Ishikawa (cell line): ENCODE results near the gene HS3ST2.

Experiments used
- CEBPB ChIP-seq: IDR thresholded peaks from 2 replicates; pipeline ENCODE4 v1.6.1; 2012
- EP300 ChIP-seq: IDR thresholded peaks from 2 replicates; pipeline ENCODE4 v1.6.1; 2012; ENCODE audit warnings: borderline replicate concordance
- FOXM1 ChIP-seq: IDR thresholded peaks from 2 replicates; pipeline ENCODE4 v1.6.1; 2012; ENCODE audit warnings: low read depth, borderline replicate concordance
- TAF1 ChIP-seq: IDR thresholded peaks from 2 replicates; pipeline ENCODE4 v1.6.1; 2012; ENCODE audit warnings: low read depth, mild to moderate bottlenecking
- TCF12 ChIP-seq: IDR thresholded peaks from 2 replicates; pipeline ENCODE4 v1.6.1; 2012; ENCODE audit warnings: low read depth
- TEAD4 ChIP-seq: IDR thresholded peaks from 2 replicates; pipeline ENCODE4 v1.6.1; 2012
- ZBTB7A ChIP-seq: IDR thresholded peaks from 2 replicates; pipeline ENCODE4 v1.6.1; 2012; ENCODE audit warnings: low read depth
- TF ChIP-seq, protein P1 (sequence below): IDR thresholded peaks from 2 replicates; pipeline ENCODE4 v1.6.1; 2012
- TF ChIP-seq, protein P2 (sequence below): IDR thresholded peaks from 2 replicates; pipeline ENCODE4 v1.6.1; 2012; ENCODE audit warnings: low read depth, mild to moderate bottlenecking

DNA sequence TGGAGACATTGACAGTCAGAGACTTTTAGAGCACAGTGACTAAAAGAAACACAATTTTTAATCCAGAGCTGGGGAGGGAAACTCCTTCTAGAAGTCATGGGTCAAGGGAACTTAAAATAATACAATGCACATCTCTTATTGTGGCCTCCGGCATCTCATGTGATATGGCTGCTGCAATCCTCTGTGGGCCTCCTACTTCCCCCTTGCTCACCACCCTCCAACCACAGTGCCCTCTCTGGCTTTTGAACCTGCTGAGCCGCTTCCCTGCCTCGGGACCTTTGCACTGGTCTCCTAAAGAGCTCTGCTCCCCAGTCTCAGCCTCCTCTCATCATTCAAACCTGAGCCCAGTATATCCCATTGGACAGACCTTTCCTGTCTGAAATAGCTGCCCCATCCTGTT, 47.6 kb downstream of the HS3ST2 start:
- no peak for TF ChIP-seq CEBPB
- no peak for TF ChIP-seq EP300
- TF ChIP-seq TAF1 = no peak
- TF ChIP-seq FOXM1 = no peak
- TF ChIP-seq, protein P1, sequence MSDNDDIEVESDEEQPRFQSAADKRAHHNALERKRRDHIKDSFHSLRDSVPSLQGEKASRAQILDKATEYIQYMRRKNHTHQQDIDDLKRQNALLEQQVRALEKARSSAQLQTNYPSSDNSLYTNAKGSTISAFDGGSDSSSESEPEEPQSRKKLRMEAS = no peak
- no peak for TF ChIP-seq TCF12
- no peak for TF ChIP-seq TEAD4
- TF ChIP-seq, protein P2, sequence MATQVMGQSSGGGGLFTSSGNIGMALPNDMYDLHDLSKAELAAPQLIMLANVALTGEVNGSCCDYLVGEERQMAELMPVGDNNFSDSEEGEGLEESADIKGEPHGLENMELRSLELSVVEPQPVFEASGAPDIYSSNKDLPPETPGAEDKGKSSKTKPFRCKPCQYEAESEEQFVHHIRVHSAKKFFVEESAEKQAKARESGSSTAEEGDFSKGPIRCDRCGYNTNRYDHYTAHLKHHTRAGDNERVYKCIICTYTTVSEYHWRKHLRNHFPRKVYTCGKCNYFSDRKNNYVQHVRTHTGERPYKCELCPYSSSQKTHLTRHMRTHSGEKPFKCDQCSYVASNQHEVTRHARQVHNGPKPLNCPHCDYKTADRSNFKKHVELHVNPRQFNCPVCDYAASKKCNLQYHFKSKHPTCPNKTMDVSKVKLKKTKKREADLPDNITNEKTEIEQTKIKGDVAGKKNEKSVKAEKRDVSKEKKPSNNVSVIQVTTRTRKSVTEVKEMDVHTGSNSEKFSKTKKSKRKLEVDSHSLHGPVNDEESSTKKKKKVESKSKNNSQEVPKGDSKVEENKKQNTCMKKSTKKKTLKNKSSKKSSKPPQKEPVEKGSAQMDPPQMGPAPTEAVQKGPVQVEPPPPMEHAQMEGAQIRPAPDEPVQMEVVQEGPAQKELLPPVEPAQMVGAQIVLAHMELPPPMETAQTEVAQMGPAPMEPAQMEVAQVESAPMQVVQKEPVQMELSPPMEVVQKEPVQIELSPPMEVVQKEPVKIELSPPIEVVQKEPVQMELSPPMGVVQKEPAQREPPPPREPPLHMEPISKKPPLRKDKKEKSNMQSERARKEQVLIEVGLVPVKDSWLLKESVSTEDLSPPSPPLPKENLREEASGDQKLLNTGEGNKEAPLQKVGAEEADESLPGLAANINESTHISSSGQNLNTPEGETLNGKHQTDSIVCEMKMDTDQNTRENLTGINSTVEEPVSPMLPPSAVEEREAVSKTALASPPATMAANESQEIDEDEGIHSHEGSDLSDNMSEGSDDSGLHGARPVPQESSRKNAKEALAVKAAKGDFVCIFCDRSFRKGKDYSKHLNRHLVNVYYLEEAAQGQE = no peak
- TF ChIP-seq ZBTB7A = no peak
